Activated CD8-positive, alpha-beta memory T cell treated with anti-CD3 and anti-CD28 coated beads for 4 hours (primary cell): ENCODE measurements around the gene KCTD10.
"Not testable (repeated sequence)": the region's sequence is repeated elsewhere in the genome, so short reads cannot be mapped to it uniquely, and the experiment has no call there.

ENCODE experiments used
- DNase-seq, 2 donors: peaks; one replicate each; pipeline ENCODE4 v3.0.0-alpha.2; 2020; ENCODE audit warnings: low read depth in 2 of 2

The KCTD10 gene

DNA sequence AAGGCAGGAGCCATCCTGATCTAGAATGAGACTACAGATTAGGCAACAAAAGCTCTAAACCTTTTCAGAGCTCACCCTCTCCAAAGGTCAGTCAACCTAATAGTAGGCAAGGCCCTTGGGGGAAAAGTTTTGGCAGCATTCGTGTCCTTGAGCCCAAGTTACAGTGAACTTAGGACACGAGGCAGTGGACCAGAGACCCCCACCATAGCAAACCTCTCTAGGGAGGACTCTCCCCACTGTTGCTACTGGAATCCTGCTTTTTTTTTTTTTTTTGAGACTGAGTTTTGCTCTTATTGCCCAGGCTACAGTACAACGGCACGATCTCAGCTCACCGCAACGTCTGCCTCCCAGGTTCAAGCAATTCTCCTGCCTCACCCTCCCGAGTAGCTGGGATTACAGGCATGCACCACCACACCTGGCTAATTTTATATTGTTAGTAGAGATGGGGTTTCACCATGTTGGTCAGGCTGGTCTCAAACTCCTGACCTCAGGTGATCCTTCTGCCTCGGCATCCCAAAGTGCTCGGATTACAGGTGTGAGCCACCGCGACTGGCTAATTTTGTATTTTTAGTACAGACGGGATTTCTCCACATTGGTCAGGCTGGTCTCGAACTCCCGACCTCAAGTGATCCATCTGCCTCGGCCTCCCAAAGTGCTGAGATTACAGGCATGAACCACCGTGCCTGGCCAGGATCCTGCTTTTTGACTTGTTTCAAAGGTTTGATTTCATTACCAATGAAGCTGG lies 3.4 kb downstream of the KCTD10 start:
- not testable (repeated sequence) for DNase-seq

DNA sequence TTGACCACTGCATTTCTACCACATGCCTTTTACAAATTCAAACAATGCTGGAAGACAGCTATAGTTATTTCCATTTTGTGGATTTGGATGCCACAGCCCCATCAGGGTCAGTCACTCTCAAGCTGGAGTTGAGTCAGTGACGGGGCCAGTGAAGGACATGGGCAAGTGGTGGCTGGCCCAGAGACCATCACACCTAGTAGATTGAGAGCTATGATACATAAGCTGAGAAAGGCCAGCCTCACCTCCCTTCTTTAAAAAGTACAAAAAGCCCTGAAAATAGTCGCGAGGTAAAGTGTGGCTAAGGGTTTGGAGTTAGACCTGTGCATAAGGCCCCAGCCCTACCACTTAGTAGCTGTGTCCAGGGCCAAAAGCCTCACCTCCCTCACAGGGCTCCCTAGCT lies 4.1 kb downstream of the KCTD10 start:
- DNase-seq: no peak

- DNase-seq: no peak
Observed at GRCh38 chr12:109469517-109469916, 7.6 kb downstream of the KCTD10 start.

DNA sequence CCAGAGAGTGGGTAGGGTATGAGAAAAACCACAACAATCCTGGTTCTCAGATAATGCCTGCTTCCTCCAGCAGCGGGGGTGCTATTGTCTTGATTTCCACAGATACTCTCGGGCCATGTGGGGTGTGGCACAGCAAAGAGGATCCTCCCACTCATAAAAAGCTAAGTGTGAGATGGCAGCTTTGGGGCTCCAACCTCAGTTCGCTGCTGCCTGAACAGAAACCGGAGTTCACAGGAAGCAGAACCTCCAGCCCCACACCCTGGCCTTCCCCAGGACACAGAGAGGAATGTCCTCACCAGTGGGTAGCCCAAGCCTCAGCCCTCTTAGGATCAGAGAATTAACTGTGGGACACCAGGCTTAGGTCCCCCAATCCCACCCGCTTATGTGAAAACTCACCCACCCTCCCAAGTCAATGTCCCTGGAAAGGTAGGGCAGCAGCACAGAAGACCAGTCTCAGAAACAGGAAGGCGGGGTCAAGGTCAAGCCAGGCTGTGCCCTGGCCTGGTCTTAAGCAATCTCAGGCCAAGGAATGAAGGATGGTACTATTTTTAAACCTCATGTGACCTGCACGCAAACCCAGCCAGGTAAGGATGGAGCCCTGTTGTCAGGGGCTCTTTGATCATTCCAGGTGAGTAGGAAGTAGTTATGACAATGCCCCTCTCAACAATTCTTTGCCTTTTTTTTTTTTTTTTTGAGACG lies 9.0 kb downstream of the KCTD10 start:
- DNase-seq: no peak

- no peak for DNase-seq
Observed at GRCh38 chr12:109466821-109467220, 10.3 kb downstream of the KCTD10 start.

GRCh38 chr12:109466305-109466704 lies 10.8 kb downstream of the KCTD10 start:
- DNase-seq: no peak

DNA sequence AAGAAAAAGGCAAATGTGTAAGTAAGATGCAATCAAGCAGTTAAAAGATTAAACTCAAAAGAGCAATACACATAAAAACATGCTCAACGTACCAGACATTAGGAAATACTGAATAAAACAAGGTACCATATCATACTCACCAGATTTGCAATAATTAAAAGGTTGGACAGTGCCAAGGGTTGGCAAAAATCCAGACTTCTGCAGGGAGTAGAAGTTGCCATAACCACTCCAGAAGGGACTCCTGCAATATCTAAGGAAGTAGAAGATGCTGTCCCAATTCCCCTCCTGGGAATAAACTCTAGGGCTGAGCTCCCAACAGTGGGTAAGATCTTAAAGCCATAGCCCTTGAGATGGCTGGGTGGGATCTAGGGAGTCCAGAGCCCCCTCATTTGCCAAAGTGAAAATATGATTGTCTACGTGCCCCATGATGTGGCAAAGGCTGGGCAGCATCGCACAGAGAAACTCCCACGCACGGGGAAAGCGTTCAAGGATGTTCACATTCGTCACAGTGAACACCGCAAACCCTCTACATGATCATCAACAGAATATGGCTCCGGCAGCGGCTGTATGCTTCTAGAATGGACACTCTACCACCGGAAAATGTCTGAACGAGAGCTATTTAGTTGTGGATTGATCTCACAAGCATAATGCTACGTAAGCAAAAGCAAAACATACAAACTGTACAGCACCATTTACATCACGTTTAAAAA lies 12.3 kb downstream of the KCTD10 start:
- DNase-seq: no peak

DNA sequence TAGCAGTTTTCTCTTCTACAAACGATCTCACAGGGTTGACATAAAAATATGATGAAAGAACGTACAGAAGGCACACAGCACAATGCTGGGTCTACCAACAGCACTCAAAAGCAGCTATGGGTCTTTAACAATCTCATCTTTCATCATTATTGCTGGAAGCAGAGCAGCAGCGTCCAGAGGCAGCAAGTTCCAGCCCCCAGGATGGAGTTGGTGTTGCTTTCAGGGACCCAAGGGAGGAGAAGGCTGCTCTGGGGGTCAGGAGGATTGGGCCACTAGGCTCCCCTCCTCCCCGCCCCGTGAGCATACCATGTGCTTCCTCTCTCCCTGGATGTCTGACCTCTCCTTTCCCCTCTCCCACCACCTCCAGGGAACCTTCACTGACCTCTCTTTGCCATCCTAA lies 13.3 kb downstream of the KCTD10 start:
- DNase-seq: no peak

- DNase-seq: no peak
Observed at GRCh38 chr12:109462868-109463692, 14.0 kb downstream of the KCTD10 start.

DNA sequence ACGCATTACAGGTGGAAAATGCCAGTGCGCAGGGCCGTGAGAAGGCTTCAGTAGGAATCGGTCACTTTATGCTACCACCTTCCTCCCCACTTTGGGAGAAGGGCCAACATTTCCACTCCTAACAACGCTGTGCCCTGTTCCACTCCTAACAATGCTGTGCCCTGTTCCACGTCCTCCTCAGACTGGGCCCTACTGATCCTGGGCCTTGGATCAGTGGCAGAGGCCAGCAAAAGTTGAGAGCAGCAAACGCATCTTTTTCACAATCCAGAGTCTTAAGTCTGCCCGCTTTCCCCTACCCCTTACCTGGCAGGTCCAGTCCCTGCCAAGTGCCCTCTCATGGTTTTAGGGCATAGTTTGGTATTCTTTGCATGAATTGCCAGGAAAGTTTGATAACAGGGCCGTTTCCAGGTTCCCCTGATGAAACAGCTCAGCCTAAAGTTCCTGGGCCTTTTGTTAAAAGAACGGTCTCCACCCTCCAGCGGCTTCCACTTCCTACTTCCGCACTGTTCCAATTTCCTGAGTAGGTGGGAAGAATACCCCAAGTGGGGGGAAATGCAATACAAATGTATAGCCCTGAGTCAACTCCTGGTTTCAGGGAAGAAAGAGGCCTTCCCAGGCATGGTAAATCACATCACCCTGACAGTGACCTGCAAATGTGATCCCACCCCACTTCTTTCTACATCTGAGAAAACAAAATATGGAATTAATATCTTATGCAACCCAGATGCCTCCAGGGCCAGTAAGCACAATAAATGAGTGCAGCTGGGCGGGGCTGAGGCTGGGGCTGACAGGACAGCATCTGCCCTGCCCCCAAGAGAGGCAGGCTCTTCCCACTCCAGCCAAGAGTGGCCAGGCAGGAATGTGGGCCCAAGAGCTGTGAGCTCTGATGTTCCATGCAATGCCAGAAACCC lies 15.0 kb downstream of the KCTD10 start:
- no peak for DNase-seq

GRCh38 chr12:109461049-109461845 lies 15.9 kb downstream of the KCTD10 start:
- DNase-seq: no peak

- DNase-seq: no peak
Observed at GRCh38 chr12:109460538-109460937, 16.6 kb downstream of the KCTD10 start.

GRCh38 chr12:109459247-109459646 lies 17.9 kb downstream of the KCTD10 start:
- no peak for DNase-seq

GRCh38 chr12:109458771-109459208 lies 18.3 kb downstream of the KCTD10 start:
- DNase-seq: no peak

- no peak for DNase-seq
Observed at GRCh38 chr12:109458086-109458485, 19.0 kb downstream of the KCTD10 start.

DNA sequence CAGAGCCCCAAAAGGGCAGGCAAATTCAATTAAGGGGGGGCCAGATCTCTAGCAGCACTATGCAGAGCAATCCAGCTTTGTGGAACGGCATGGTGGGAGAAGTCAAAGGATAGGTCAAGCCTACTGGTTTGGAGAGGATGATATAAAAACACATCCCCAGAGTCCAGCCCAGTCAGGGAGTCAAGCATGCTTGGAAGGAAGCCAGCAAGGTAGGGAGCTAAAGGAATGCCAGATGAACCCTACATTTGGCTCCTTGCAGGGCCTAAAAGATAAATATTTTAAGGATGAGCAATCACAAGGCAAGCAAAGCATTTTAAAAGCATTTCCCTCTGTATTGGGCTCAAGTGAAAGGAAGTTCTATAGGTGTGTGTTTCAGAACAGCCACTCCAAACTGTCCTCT lies 21.4 kb downstream of the KCTD10 start:
- DNase-seq: no peak

- no peak for DNase-seq
Observed at GRCh38 chr12:109452489-109452888, 24.6 kb downstream of the KCTD10 start.

GRCh38 chr12:109451400-109451799 lies 25.7 kb downstream of the KCTD10 start:
- DNase-seq: no peak

GRCh38 chr12:109450980-109451379 lies 26.1 kb downstream of the KCTD10 start:
- DNase-seq: no peak
